H1 (cell line): ENCODE results near the gene SS18L1. TPM values are rescaled to one million over a fixed set of nuclear protein-coding genes. Genes with fewer than 3 reads are reported as not detected.

Experiments
- CTCF ChIA-PET: fragments of 300-600 bp; sonication (Branson Sonifier 250); formaldehyde crosslinking; loops from one replicate; lab custom pipeline; 2021; ENCODE audit not compliant: partially characterized antibody; lab: Charles Lee
- POLR2A ChIA-PET: fragments of 300-600 bp; sonication (Branson Sonifier 250); formaldehyde crosslinking; loops from one replicate; lab custom pipeline; 2021; ENCODE audit warnings: inconsistent platforms; ENCODE audit not compliant: partially characterized antibody; lab: Charles Lee
- DNase-seq, 2 experiments: peaks; one replicate each; pipeline versions ENCODE4 v3.0.0 to v3.0.0-alpha.2; 2010 to 2022; ENCODE audit warnings: low spot score in 2 of 2, low read depth in 1 of 2, mixed read lengths in 1 of 2
- FAIRE-seq: peaks from 2 replicates; lab custom pipeline; 2011; peaks lifted over from hg19 to GRCh38; lab: Jason Lieb, UNC
- H2AFZ ChIP-seq: 2 replicates; pipeline ENCODE4 v1.8.1; 2012; ENCODE audit warnings: low read length, inconsistent platforms
- H2AK5ac ChIP-seq: 2 replicates; pipeline ENCODE4 v1.6.1; 2013; ENCODE audit warnings: low read depth, low read length
- H2BK120ac ChIP-seq: replicated peaks from 2 replicates; pipeline ENCODE3; 2013; ENCODE audit warnings: low read depth, low read length, inconsistent platforms
- H2BK12ac ChIP-seq: 2 replicates; pipeline ENCODE4 v1.6.1; 2013; ENCODE audit warnings: low read depth, low read length
- H2BK15ac ChIP-seq: 2 replicates; pipeline ENCODE4 v1.6.1; 2013; ENCODE audit warnings: low read length
- H2BK20ac ChIP-seq: 2 replicates; pipeline ENCODE4 v1.6.1; 2013; ENCODE audit warnings: low read length
- H2BK5ac ChIP-seq: 2 replicates; pipeline ENCODE4 v1.6.1; 2013; ENCODE audit warnings: low read depth, low read length
- H3K14ac ChIP-seq: 2 replicates; pipeline ENCODE4 v1.6.1; 2013; ENCODE audit warnings: inconsistent platforms; ENCODE audit not compliant: insufficient read length
- H3K18ac ChIP-seq: 2 replicates; pipeline ENCODE4 v1.6.1; 2013; ENCODE audit warnings: low read length; ENCODE audit errors: extremely low read depth
- H3K23ac ChIP-seq: 2 replicates; pipeline ENCODE4 v1.6.1; 2013; ENCODE audit warnings: inconsistent platforms; ENCODE audit not compliant: insufficient read length
- H3K23me2 ChIP-seq: 2 replicates; pipeline ENCODE4 v1.6.1; 2013; ENCODE audit warnings: low read depth, low read length
- H3K27ac ChIP-seq: 2 replicates; pipeline ENCODE4 v1.6.1; 2011; ENCODE audit warnings: low read depth, low read length, inconsistent platforms
- H3K27me3 ChIP-seq, 4 experiments: replicated peaks in 1 of 4; 1 replicate in 1 of 4; 2 replicates in 3 of 4; pipeline versions ENCODE4 v1.6.1 to v1.8.1; 2011 to 2013; ENCODE audit warnings: low read length in 3 of 4, mild to moderate bottlenecking in 3 of 4, inconsistent platforms in 2 of 4, mixed read lengths in 2 of 4, moderate library complexity in 1 of 4; ENCODE audit not compliant: control insufficient read depth in 3 of 4, insufficient read depth in 3 of 4; ENCODE audit errors: extremely low read depth in 1 of 4
- H3K36me3 ChIP-seq, 4 experiments: 2 replicates each; pipeline versions ENCODE4 v1.6.1 to v1.8.1; 2011 to 2013; ENCODE audit warnings: mild to moderate bottlenecking in 4 of 4, low read length in 3 of 4, moderate library complexity in 2 of 4, control low read depth in 1 of 4, inconsistent platforms in 1 of 4; ENCODE audit not compliant: insufficient read depth in 4 of 4, control insufficient read depth in 2 of 4
- H3K4ac ChIP-seq: replicated peaks from 2 replicates; pipeline ENCODE3; 2013; ENCODE audit warnings: low read length, low read depth, mixed read lengths, inconsistent platforms; ENCODE audit not compliant: insufficient read length
- H3K4me1 ChIP-seq, 4 experiments: replicated peaks in 1 of 4; 1 replicate in 1 of 4; 2 replicates in 3 of 4; pipeline versions ENCODE4 v1.6.1 to v1.8.1; 2011 to 2013; ENCODE audit warnings: low read length in 3 of 4, inconsistent platforms in 2 of 4, mixed read lengths in 1 of 4; ENCODE audit not compliant: insufficient read depth in 4 of 4, control insufficient read depth in 3 of 4
- H3K4me2 ChIP-seq, 2 experiments: 2 replicates each; pipeline versions ENCODE4 v1.6.1 to v1.8.1; 2011 to 2013; ENCODE audit warnings: low read depth in 2 of 2, low read length in 2 of 2, control low read depth in 1 of 2, inconsistent platforms in 1 of 2, mild to moderate bottlenecking in 1 of 2; ENCODE audit not compliant: insufficient read depth in 1 of 2
- H3K4me3 ChIP-seq, 4 experiments: fragments of 200-600, 300-600 bp in 1 of 4; sonication (generic), shearing (Covaris generic), sonication (Bioruptor Twin) in 1 of 4; 2 replicates each; pipeline versions ENCODE4 v1.5.1 to v1.8.1; 2011 to 2016; ENCODE audit warnings: low read length in 4 of 4, low read depth in 3 of 4, control low read depth in 2 of 4, inconsistent platforms in 2 of 4, mild to moderate bottlenecking in 2 of 4, mixed read lengths in 1 of 4, moderate library complexity in 1 of 4; ENCODE audit not compliant: insufficient read depth in 2 of 4; ENCODE audit errors: extremely low read depth in 1 of 4
- H3K56ac ChIP-seq: replicated peaks from 2 replicates; pipeline ENCODE3; 2013; ENCODE audit warnings: low read depth, mild to moderate bottlenecking, mixed read lengths, low read length, inconsistent platforms; ENCODE audit not compliant: insufficient read length
- H3K79me1 ChIP-seq: 2 replicates; pipeline ENCODE4 v1.6.1; 2013; ENCODE audit warnings: low read depth, low read length, control low read depth
- H3K79me2 ChIP-seq, 2 experiments: 2 replicates each; pipeline versions ENCODE4 v1.6.1 to v1.8.1; 2012 to 2013; ENCODE audit warnings: low read length in 2 of 2, mild to moderate bottlenecking in 2 of 2, inconsistent platforms in 1 of 2; ENCODE audit not compliant: insufficient read depth in 2 of 2, control insufficient read depth in 1 of 2
- H3K9ac ChIP-seq, 4 experiments: replicated peaks in 1 of 4; 1 replicate in 1 of 4; 2 replicates in 3 of 4; pipeline versions ENCODE4 v1.6.1 to v1.8.1; 2011 to 2013; ENCODE audit warnings: low read depth in 3 of 4, low read length in 3 of 4, control low read depth in 2 of 4, mild to moderate bottlenecking in 2 of 4, moderate library complexity in 2 of 4, inconsistent platforms in 1 of 4; ENCODE audit errors: extremely low read depth in 1 of 4
- H3K9me3 ChIP-seq, 2 experiments: 2 replicates each; pipeline versions ENCODE4 v1.6.1 to v1.8.1; 2012 to 2013; ENCODE audit warnings: mild to moderate bottlenecking in 2 of 2, moderate library complexity in 2 of 2, control low read depth in 1 of 2, inconsistent platforms in 1 of 2, low read depth in 1 of 2, low read length in 1 of 2, mixed read lengths in 1 of 2; ENCODE audit not compliant: insufficient read depth in 2 of 2
- H4K20me1 ChIP-seq, 2 experiments: replicated peaks in 1 of 2; 2 replicates each; pipeline versions ENCODE3 to v1.8.1; 2011 to 2013; ENCODE audit warnings: inconsistent platforms in 2 of 2, low read length in 2 of 2, mild to moderate bottlenecking in 1 of 2; ENCODE audit not compliant: insufficient read depth in 2 of 2, control insufficient read depth in 1 of 2
- H4K5ac ChIP-seq: 2 replicates; pipeline ENCODE4 v1.6.1; 2013; ENCODE audit warnings: low read length, low read depth, mixed read lengths, inconsistent platforms; ENCODE audit not compliant: insufficient read length
- H4K8ac ChIP-seq: 2 replicates; pipeline ENCODE4 v1.8.0; 2013; ENCODE audit warnings: mild to moderate bottlenecking, moderate library complexity, low read length, inconsistent platforms; ENCODE audit not compliant: insufficient read depth; ENCODE audit errors: extremely low read depth
- H4K91ac ChIP-seq: replicated peaks from 2 replicates; pipeline ENCODE3; 2013; ENCODE audit warnings: low read length, mixed read lengths, inconsistent platforms; ENCODE audit not compliant: insufficient read length
- BCL11A ChIP-seq, 2 experiments: IDR thresholded peaks; one replicate each; pipeline ENCODE4 v1.6.1; 2011; ENCODE audit warnings: low read depth in 2 of 2, low read length in 2 of 2, mild to moderate bottlenecking in 2 of 2
- GABPA ChIP-seq: IDR thresholded peaks from 2 replicates; pipeline ENCODE4 v1.6.1; 2011; ENCODE audit warnings: mild to moderate bottlenecking, low read length, moderate library complexity, borderline replicate concordance; ENCODE audit not compliant: insufficient read depth
- JUND ChIP-seq: IDR thresholded peaks from 2 replicates; pipeline ENCODE4 v1.6.1; 2011; ENCODE audit warnings: mild to moderate bottlenecking, improper control_type of control experiment, low read length
- NANOG ChIP-seq: IDR thresholded peaks from 2 replicates; pipeline ENCODE4 v1.6.1; 2011; ENCODE audit warnings: low read length, low read depth, mild to moderate bottlenecking, inconsistent platforms; ENCODE audit not compliant: insufficient read depth, poor library complexity, severe bottlenecking
- RXRA ChIP-seq: IDR thresholded peaks from 2 replicates; pipeline ENCODE4 v1.6.1; 2011; ENCODE audit warnings: low read depth, mild to moderate bottlenecking, low read length, moderate library complexity; ENCODE audit not compliant: insufficient read depth
- SP1 ChIP-seq: IDR thresholded peaks from 2 replicates; pipeline ENCODE4 v1.6.1; 2011; ENCODE audit warnings: low read depth, low read length
- TBP ChIP-seq: IDR thresholded peaks from 2 replicates; pipeline ENCODE4 v1.6.1; 2011; ENCODE audit warnings: low read depth, low read length, improper control_type of control experiment
- WGBS, 2 experiments: shearing (Covaris generic) in 1 of 2; methylation state at CpG; one replicate each; pipeline versions ENCODE4 v1.1.6 to v1.1.7; 2013 to 2015; ENCODE audit warnings: low lambda C conversion rate in 2 of 2, mixed read lengths in 2 of 2, inconsistent platforms in 1 of 2, low coverage in 1 of 2, missing lambda C conversion rate in 1 of 2; ENCODE audit not compliant: insufficient replicate concordance in 2 of 2, insufficient coverage in 1 of 2, insufficient read length in 1 of 2; ENCODE audit errors: extremely low coverage in 1 of 2, missing lambda C conversion rate in 1 of 2; 5-methylcytosine and 5-hydroxymethylcytosine counted together
- polyA plus RNA-seq, 7 experiments: library from polyadenylated mRNA; depleted of rRNA in 3 of 7; stranded (reverse) in 5 of 7; unstranded in 2 of 7; fragments of >200 nt in 5 of 7; fragments of 200-250 nt in 2 of 7; gene quantifications; 1 replicate in 5 of 7; 2 replicates in 1 of 7; 4 replicates in 1 of 7; pipeline versions ENCODE4 v1.2.1 to v1.2.3, GENCODE V29; 2011 to 2013; ENCODE audit warnings: missing spikeins in 2 of 7, mixed read lengths in 2 of 7
- total RNA-seq: library from RNA; stranded (reverse); fragmentation: NEBNext Ultra II Directional; extraction: Animal tissue kit (Norgen Biotek cat#: 25700); gene quantifications from 2 replicates; pipeline ENCODE4 v1.2.1, GENCODE V29; 2021
- TF ChIP-seq, protein P1 (sequence below), 3 experiments: IDR thresholded peaks; 1 replicate in 2 of 3; 2 replicates in 1 of 3; pipeline versions ENCODE4 v1.5.1 to v1.6.1; 2011; ENCODE audit warnings: low read length in 3 of 3, mild to moderate bottlenecking in 3 of 3, inconsistent platforms in 2 of 3, low read depth in 1 of 3, moderate library complexity in 1 of 3; ENCODE audit not compliant: insufficient read depth in 1 of 3; ENCODE audit errors: control extremely low read depth in 1 of 3
- TF ChIP-seq, protein P2 (sequence below): IDR thresholded peaks from 2 replicates; pipeline ENCODE4 v1.6.1; 2011; ENCODE audit warnings: low read length, improper control_type of control experiment

The SS18L1 gene
- total and polyA plus RNA-seq, 2 of the 8 experiments (the other 6 are each of a cell fraction or from before 2014, with no cell fraction given) = 28.4 to 29.7 TPM

DNA sequence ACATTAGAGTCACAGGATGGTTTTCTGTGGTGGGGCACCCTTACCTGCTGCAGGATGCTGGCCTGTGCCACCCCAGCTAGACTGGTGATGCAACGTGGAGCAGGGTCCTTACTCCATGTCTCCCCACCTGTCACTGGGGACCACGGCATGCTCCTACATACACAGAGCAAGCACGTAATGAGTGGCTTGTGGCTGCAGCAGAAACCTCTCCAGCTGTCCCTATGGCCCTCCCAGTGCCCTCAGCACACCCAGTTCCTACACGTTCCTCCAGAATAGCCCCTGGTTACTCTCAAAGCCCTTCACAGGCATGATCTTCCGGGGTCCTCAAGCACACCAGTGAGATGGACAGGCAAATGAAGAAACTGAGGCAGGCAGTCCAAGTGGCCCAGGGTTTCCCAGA, 24.5 kb upstream of the SS18L1 start:
- Histone ChIP-seq H3K27ac (no peak overlapping the region), H4K20me1 (peaks cover 8% of the 10 kb centered on the region in 2 experiments), H3K79me2 (peaks cover 9 to 12% of the 10 kb centered on the region in 2 experiments), H2AK5ac (no peak overlapping the region), H3K4me2 (no peak overlapping the region), H2AFZ (no peak overlapping the region), H3K4me1 (peaks cover 2 to 22% (median 7%) of the 10 kb centered on the region in 4 experiments), H4K91ac (no peak overlapping the region), H3K9ac (no peak overlapping the region), H3K56ac (no peak overlapping the region), H3K14ac (no peak overlapping the region), H3K27me3 (no peaks in the 10 kb centered on the region; a peak in 1 of 7 replicates), H3K18ac (no peak overlapping the region), H4K8ac (peak overlapping the region; percentile 15; the same call in 1 of the 2 replicates), H3K4ac (no peak overlapping the region), H2BK12ac (0 out of 2 replicates have a peak overlapping the region, but pooled peaks have one; percentile 39), H2BK20ac (0 out of 2 replicates have a peak overlapping the region, but pooled peaks have one; percentile 7), H2BK5ac (no peak overlapping the region), H3K4me3 (no peak overlapping the region), H3K23me2 (peaks cover 5% of the 10 kb centered on the region; the same call in 1 of the 2 replicates), H2BK120ac (no peak overlapping the region), H3K23ac (no peak overlapping the region), H3K36me3 (0 out of 8 replicates have a peak, but pooled peaks cover 0 to under 1% (median 0%) of the 10 kb centered on the region in 4 experiments), H2BK15ac (peak overlapping the region; percentile 77; the same call in 1 of the 2 replicates), H3K9me3 (no peaks in the 10 kb centered on the region), H4K5ac (no peak overlapping the region), H3K79me1 (peaks cover 7% of the 10 kb centered on the region)
- FAIRE-seq (no peak), DNase-seq (no peak)
- WGBS, 2 experiments = 90% methylated on average over 5 of the region's 5 CpGs; no CpG with 5 or more reads in 1 of the 2 experiments
- ChIA-PET POLR2A (interaction anchor here (1.2 to 12.2 kb wide), 7 partner anchors 10 to 73 kb away, joined by 3 to 125 read pairs (median 5); partner anchors contain the start of genes PSMA7, SS18L1 and TAF4), CTCF (interaction anchor here (0.6 to 3.9 kb wide), 7 partner anchors 13 to 141 kb away, joined by 3 to 16 read pairs (median 3); no protein-coding TSS in a partner anchor)
- TF ChIP-seq, protein P1, sequence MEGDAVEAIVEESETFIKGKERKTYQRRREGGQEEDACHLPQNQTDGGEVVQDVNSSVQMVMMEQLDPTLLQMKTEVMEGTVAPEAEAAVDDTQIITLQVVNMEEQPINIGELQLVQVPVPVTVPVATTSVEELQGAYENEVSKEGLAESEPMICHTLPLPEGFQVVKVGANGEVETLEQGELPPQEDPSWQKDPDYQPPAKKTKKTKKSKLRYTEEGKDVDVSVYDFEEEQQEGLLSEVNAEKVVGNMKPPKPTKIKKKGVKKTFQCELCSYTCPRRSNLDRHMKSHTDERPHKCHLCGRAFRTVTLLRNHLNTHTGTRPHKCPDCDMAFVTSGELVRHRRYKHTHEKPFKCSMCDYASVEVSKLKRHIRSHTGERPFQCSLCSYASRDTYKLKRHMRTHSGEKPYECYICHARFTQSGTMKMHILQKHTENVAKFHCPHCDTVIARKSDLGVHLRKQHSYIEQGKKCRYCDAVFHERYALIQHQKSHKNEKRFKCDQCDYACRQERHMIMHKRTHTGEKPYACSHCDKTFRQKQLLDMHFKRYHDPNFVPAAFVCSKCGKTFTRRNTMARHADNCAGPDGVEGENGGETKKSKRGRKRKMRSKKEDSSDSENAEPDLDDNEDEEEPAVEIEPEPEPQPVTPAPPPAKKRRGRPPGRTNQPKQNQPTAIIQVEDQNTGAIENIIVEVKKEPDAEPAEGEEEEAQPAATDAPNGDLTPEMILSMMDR (IDR thresholded peaks at IDR 0.05; ENCODE audit: control extremely low read depth in 1 of 3, insufficient read depth in 1 of 3, low read depth in 1 of 3, low read length in 3 of 3) = no peak
- TF ChIP-seq JUND = no peak
- TF ChIP-seq, protein P2, sequence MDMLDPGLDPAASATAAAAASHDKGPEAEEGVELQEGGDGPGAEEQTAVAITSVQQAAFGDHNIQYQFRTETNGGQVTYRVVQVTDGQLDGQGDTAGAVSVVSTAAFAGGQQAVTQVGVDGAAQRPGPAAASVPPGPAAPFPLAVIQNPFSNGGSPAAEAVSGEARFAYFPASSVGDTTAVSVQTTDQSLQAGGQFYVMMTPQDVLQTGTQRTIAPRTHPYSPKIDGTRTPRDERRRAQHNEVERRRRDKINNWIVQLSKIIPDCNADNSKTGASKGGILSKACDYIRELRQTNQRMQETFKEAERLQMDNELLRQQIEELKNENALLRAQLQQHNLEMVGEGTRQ = no peak
- no peak for TF ChIP-seq TBP
- no peak for TF ChIP-seq BCL11A (IDR thresholded peaks at IDR 0.05; ENCODE audit: low read depth in 2 of 2, low read length in 2 of 2)
- TF ChIP-seq SP1 = no peak
- no peak for TF ChIP-seq NANOG
- TF ChIP-seq RXRA = no peak
- TF ChIP-seq GABPA = no peak
